HG03060 (cell line): ENCODE measurements around the gene CCDC9.
"Not testable (repeated sequence)": the region's sequence is repeated elsewhere in the genome, so short reads cannot be mapped to it uniquely, and the experiment has no call there.

ENCODE experiments used
- ATAC-seq: cut with Tn5 transposase; IDR thresholded peaks from one replicate; pipeline ENCODE4 v1.9.1; 2021; ENCODE audit warnings: low read depth, moderate number of reproducible peaks; ENCODE audit not compliant: unreplicated experiment

Gene CCDC9

DNA sequence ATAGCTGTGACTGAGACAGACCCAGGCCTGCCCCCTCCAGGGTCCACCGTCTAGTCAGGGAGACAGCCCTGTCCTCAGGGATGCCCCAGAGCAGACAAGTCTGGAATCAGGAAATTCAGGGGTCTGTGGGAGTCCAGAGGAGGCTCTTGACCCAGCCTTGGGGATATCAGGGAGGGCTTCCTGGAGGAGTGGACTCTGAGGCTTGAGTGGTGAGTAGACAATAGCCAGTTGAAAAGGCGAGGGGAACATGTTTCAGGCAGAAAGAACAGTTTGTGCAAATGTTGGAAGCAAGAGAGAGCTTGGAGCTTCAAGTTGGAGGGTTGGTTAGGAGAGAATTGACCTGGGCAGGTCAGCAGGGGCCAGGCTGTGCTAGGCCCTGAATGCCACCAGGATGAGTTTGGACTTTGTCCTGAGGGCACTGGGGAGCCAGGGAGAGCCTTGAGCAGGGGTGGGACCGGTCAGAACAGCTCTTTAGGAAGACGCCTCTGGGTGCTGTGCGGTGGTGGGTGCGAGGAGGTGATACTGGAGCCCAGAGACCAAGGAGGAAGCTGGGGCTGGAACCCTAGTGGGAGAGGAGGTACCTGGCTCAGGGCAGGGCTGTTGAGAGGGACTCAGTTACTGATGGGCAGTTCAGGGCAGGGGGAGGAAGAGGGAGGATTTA is 2.7 kb downstream of the CCDC9 start:
- no peak for ATAC-seq

DNA sequence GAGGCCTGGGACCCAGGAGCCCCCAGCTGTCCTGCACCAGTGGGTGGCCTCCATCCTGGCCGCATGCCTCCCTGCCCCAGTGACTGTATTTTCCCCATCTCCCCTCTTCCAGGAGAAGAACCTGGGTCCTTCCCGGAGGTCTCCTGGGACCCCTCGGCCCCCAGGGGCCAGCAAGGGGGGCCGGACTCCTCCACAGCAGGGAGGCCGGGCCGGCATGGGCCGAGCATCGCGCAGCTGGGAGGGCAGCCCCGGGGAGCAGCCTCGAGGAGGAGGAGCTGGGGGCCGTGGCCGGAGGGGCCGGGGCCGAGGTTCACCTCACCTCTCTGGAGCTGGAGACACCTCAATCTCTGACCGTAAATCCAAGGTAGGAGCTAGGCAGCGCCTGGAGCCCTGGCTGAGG is 4.2 kb downstream of the CCDC9 start:
- no peak for ATAC-seq

DNA sequence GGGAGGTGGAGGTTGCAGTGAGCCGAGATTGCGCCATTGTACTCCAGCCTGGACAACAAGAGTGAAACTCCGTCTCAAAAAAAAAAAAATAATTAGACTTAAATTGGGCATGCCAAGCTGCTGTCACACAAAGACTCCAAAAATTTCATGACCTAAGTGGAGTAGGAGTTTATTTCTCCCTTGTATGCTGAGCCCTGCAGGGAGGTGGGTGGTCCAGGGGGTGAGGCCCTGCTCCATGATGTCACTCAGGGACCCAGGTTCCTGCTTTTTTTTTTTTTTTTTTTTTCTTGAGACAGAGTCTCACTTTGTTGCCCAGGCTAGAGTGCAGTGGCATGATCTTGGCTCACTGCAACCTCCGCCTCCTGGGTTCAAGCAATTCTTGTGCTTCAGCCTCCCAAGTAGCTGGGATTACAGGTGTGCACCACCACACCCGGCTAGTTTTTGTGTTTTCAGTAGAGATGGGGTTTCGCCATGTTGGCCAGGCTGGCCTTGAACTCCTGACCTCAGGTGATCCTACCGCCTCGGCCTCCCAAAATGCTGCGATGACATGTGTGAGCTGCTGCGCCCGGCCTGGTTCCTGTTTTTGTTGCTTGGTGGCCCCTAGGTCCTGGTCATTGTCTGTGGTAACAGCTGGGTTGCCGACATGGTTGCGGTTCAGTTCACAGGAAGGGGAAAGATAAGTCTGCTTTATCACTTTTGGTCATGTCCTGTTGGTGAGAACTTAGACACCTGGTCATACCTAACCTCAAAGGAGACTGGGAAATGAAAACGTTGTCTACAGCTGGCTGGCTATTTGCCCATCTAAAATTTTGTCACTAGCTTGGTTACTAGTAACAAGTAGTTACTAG is 5.8 kb downstream of the CCDC9 start:
- ATAC-seq: peak; percentile 44

DNA sequence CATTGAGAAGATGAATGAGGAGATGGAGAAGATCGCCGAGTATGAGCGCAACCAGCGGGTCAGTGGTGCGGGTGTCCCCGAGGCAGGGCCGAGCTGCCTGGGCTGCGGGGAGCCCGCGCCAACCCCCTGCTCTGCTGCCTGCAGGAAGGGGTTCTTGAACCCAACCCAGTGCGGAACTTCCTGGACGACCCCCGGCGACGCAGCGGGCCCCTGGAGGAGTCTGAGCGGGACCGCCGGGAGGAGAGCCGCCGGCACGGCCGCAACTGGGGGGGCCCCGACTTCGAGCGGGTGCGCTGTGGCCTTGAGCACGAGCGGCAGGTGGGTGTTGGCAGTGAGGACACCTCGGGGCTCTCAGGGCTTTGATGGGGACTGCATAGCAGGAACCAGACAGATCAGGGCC is 8.3 kb downstream of the CCDC9 start:
- ATAC-seq: no peak

DNA sequence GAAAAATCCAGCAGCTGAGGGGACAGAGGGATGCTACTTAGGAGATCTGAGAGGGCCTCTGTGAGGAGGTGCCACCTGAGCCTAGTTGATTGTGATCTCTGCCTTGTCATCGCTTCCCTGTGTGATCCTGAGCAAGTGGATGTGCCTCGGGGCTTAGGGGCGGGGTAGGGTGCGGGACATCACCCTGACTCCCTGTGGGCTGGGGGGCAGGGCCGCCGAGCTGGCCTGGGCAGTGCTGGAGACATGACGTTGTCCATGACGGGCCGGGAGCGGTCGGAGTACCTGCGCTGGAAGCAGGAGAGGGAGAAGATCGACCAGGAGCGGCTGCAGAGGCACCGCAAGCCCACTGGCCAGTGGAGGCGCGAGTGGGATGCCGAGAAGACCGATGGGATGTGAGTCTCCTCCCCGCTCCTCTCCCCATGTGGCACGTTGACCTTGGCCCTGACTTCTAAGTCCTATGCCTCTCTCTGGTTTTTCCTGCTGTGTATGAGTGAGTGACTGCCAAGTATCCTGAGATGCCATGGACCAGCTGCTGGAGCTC is 10.1 kb downstream of the CCDC9 start:
- ATAC-seq: no peak

DNA sequence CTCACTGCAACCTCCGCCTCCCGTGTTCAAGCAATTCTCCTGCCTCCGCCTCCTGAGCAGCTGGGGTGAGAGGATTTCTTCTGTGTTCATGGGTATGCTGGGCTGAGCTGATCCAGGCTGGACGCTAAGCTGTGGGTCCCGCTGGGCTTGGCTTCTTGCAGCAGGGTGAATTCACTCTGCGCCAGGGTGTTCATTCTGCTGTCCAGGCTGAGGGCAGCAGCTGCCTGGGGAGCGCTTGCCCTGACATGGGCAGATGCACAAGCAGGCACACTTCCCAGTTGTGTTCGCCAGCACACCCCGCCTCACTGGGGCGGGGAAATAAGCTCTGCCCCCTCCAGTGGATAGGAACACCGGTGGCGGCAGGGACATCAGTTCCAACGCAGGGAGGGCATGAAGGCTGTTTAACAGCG is 11.0 kb downstream of the CCDC9 start:
- no peak for ATAC-seq

DNA sequence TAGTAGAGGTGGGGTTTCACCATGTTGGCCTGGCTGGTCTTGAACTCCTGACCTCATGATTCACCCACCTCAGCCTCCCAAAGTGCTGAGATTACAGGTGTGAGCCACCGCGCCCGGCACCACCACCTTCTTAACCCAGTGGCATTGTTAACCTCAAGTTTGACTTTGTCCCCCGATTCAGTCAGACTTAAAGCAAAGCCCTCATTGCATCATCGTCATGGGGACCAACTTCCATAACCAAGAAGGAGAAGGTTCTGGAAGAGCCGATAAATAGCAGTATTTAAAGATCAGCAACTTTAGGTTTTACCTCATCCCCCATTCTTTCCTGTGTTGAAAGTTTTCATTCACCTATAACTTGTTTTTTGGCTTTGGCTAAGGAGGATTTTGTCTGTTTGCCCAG is 11.7 kb downstream of the CCDC9 start:
- ATAC-seq: no peak

DNA sequence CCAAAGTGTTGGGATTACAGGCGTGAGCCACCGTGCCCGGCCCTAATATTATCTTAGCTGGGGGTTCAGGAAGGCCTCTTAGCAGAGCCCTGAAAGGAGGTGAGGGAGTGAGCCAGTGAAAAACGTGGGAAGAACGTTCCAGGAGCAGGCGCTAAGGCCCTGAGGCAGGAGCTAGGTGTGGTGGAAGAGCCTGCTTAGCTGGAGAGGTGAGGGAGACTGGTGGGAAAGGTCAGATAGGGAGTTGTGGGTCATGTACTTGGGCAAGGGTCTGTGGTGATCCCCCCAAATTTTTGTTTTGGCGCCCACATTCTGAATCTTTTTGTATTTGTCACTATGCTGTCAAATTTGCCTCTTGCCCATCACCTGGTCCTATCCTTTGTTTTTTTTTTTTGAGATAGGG is 13.3 kb downstream of the CCDC9 start:
- ATAC-seq: no peak

DNA sequence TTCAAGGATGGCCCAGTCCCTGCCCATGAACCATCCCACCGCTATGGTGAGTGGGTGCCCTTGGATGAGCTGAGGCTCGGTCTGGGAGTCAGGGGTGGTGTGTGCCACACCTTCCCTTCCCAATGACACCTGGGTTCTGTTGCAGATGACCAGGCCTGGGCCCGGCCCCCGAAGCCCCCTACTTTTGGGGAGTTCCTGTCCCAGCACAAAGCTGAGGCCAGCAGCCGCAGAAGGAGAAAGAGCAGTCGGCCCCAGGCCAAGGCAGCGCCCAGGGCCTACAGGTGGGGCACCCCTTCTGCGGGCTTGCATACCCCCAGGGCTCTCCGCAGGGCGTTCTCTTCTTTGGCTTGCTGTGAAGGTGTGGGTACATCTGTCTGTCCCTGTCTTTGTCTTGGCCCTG is 14.1 kb downstream of the CCDC9 start:
- ATAC-seq: no peak

DNA sequence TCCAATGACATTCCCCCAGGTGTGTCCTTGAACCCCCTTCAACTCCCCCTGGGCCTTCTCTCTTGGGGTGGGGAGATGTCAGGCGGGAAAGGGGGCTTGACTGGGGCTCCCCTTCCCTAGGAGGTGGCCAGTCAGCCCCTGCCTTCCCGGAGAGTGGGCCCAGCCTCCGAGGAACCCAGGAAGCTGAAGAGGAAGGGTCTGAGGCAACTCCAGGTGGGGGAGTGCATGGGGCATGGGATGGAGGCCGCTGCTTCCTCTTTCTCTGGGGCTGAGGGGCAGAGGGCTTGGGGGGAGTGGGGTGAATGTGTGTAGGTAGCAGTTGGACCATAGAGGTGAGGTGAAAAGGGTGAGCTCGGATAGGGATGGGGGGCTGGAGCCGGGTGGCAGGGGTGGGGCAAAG is 15.6 kb downstream of the CCDC9 start:
- no peak for ATAC-seq

DNA sequence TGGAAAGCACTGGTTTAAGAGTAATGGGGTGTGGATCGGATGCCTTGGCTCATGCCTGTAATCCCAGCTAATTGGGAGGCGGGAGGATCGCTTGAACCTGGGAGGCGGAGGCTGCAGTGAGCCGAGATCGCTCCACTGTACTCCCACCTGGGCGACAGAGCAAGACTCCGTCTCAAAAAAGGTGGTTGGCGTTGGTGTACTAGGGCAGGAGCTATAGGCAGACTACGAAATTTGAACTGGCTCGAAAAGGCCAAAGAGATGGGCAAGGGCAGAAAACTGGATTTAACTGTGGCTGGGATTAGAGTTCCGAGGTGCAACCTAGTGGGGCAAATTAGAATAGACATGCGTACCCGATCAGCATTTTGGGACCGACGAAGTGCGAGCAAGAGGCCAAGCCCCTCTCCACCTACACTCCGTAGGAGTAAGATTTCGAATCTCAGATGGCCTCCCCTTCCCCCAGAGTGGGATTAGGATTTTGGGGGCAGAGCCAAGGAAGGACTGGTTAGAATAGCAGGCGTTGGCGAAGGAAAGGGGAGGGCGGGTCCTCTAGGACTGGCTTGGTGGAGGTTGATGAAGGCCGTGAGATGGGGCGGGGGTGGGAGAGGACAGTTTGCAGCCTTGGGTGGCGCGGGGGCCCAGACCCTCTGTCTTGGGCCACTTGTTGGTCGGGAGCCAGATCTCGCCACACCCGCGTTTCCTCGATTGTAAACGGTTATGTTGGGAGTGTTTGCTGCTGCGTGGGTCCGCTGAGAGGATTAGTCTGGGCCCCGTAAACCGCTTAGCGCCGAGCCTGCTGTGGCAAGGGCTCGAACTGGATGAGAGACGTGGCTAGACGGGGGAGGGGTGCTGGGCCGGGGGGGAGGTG is 16.4 kb downstream of the CCDC9 start:
- no peak for ATAC-seq

DNA sequence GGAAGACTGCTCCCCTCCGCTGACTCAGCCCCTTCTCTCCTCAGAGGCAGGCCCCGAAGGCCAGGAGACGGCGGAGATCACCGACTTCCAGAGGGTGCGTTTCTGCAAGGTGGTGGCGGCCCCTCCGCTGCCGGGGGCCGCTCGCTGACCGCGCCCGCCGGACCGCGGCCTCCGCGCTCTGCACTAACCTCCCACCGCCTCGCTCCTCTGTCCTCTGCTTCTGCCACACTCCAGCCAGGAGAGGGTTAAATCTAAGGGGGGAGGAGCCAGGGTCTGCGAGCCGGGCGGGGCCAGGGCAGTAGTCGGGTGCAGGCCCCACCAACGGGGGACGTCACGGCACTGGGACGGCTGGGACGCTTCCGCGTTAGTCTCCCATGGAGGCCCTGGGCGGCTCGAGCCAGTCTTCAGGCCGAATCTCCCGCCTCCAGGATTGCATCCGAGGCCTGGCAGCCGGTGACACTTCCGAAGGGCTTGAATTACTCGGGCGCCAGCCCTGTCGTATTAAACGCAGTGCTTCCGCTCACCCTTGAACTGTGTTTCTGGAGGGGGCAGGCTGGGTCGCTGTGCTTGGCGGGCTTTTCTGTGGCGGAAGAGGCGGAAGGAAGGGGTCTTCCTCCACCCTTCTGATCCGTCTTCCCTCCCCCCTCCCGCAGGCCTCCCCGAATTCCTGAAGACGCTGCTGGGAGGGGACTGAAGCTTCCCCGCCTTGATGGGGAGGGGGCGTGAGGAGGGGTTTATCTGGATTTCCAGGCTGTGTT is 17.2 kb downstream of the CCDC9 start:
- peak; percentile 47 for ATAC-seq

DNA sequence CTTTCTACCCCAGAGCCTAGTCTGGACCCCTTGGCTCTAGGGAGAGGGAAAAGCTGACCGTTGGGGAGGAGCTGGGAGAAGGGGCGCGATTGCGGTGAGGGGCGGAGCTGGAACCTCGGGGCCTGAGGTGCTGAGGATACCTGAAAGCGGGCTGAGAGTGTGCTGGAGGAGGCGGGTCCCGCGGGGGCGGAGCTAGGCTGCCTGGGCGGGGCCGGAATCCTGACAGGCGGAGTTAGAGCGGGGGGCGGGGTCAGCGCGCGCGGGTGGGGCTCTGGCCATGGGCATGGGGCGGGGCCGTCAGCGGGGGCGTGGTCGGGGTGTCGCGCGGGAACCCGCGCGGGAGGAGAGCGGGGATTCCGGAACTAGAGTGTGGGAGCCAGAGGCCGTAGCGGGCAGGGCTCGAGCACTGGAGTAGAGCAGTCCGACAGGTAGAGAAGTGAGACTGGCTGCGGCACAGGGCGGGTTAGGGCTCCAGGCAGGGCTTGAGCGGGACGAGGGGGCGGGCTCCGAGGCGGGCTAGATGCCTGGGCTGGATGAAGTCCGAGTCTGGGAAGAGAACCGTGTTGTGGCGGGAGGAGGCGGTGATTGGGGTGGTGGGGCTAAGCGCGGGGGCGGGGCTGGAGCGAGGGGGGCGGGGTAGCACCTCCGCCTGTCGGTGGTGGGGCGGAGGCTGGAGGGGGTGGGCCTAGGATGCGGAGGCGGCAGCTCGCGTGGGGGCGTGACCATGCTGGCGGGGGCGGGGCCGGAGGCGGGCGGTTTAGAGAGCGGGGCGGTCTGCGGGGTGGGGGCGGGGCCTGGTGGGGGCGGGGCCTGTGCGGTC is 18.0 kb downstream of the CCDC9 start, which contains the start of gene INAFM1:
INAFM1 (plus strand) TSS at position 815 of the 820 bp plus-strand sequence. CDS start 35 bp downstream, outside the sequence.
- no peak for ATAC-seq

DNA sequence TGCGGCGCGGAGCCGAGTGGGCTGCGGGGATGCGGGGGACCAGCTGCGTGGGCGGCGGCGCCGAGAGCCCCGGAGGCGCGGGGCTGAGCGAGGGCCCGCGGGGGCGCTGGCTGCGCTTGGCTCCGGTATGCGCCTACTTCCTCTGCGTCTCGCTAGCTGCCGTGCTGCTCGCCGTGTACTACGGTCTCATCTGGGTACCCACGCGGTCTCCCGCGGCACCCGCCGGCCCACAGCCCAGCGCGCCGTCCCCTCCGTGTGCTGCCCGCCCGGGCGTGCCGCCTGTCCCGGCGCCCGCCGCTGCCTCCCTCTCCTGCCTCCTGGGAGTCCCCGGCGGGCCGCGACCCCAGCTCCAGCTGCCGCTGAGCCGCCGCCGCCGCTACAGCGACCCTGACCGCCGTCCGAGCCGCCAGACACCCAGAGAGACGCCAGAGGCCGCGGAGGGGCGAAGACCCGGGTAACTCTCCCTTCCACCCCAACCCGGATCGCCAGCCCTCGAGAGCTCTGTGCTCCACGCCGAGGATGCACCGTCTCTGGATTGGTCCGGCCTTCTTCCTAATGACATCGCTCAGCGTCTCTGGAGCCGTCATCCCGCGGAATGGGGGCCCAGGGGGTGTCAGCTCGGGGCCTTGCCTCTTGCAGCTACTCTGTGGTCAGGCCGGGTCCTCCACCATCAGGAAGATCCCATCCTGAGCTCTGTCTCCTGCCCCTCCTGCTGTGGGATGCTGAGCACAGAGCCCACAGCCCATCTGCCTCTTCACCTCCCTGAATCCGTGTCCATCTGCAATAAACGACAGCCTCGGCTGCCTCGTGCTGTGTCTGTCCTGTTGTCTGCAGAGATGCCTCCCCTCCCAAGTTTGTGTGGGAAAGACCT is 18.8 kb downstream of the CCDC9 start:
- no peak for ATAC-seq

DNA sequence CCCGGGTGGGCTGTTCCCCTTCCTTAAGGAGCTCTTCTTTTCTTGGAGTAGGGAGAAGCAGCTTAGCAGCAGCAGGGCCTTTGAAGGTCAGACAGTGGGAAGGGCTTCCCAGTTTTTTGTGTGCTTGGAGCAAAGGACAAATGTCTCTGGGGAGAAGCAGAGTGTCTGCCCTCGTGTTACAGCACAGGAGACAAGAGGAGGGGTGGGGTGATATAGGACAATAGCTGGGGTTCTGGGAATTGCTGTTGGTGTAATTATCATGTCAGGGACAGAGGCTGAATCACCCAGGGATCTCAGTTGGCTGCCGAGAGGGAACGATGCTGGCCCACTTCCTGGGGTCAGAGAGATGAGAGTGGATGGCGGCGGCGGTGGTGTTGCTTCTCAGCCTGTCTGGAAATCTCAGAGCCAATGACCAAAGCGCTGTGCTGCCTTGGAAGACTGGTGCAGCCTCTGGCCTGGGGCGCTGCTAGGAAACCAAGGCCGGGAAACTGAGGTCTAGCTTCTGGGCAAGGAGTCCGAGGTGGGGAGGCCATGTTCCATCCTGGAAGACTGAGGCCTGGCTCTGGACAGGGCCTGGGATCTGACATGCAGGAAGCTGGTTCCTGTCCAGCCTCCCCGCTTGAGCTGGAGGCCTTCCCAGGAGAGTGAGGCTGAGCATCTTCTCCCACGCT is 19.6 kb downstream of the CCDC9 start:
- no peak for ATAC-seq

DNA sequence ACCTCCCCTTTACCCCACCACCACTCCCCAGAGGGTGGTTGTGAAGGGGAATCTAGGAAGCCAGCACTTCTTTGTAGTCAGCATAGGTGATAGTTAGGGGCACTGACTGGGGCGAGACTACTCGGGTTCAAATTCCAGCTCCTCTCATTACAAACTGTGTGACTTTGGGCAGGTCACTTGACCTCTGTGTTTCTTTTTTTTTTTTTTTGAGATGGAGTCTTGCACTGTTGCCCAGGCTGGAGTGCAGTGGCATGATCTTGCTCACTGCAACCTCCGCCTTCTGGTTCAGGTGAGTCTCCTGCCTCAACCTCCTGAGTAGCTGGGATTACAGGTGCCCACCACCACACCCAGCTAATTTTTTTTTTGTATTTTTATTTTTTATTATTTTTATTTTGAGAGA is 20.2 kb downstream of the CCDC9 start:
- not testable (repeated sequence) for ATAC-seq

DNA sequence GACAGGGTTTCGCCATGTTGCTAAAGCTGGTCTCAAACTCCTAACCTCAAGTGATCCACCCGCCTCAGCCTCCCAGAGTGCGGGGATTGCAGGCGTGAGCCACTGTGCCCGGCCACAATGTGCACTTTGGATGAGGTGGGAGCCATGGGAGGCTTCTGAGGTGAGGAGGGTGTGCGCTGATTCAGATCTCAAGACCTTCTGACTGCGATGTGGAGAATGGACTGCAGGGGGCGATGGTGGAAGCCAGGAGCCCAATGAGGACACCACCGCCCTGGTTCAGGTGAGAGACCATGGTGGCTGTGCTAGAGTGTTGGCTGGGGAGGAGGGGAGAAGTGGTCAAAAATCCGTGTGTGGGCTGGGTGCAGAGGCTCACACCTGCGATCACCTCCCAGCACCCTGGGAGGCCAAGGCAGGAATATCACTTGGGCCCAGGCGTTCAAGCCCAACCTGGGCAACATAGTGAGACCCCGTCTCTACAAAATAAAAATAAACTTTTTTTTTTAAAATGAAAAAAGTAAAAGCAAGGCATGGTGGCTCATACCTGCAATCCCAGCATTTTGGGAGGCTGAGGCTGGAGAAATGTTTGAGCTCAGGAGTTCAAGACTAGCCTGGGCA is 24.0 kb downstream of the CCDC9 start:
- ATAC-seq: no peak
